Prostate gland (tissue), 2 donors: ENCODE data around the gene PYCR2.

ENCODE experiments used
- CTCF ChIP-seq, 4 experiments: fragments of 200-600 bp in 2 of 4; fragments of 450-650 bp in 2 of 4; sonication (generic) in 2 of 4; IDR thresholded peaks; 1 replicate in 3 of 4; 2 replicates in 1 of 4; pipeline ENCODE4 v1.5.1; 2016 to 2019; ENCODE audit warnings: antibody characterized with exemption in 4 of 4, mild to moderate bottlenecking in 2 of 4, moderate library complexity in 2 of 4
- POLR2A ChIP-seq: fragments of 450-650 bp; IDR thresholded peaks from one replicate; pipeline ENCODE4 v1.6.1; 2016; ENCODE audit warnings: antibody characterized with exemption, mild to moderate bottlenecking
- POLR2AphosphoS5 ChIP-seq: sonication (generic); formaldehyde crosslinking; IDR thresholded peaks from one replicate; pipeline ENCODE4 v1.6.1; 2017; ENCODE audit warnings: antibody characterized with exemption

GRCh38 chr1:225914391-225914790, 9.7 kb downstream of the PYCR2 start:
- TF ChIP-seq CTCF (IDR thresholded peaks at IDR 0.05) (no peak), POLR2A (no peak), POLR2AphosphoS5 (no peak)
